PFSK-1 (cell line): Measurements from ENCODE around the gene B3GNT9.

Experiments used
- POLR2AphosphoS5 ChIP-seq: IDR thresholded peaks from 2 replicates; pipeline ENCODE4 v1.6.1; 2012; ENCODE audit warnings: low read depth, mild to moderate bottlenecking, control low read depth, low read length, moderate library complexity
- REST ChIP-seq, 2 experiments: IDR thresholded peaks; 2 replicates each; pipeline versions ENCODE4 v1.6.1 to v1.8.0; 2011 to 2012; ENCODE audit warnings: low read depth in 2 of 2, low read length in 2 of 2, control low read depth in 1 of 2, inconsistent platforms in 1 of 2, mild to moderate bottlenecking in 1 of 2, moderate library complexity in 1 of 2; ENCODE audit not compliant: insufficient read depth in 1 of 2
- SIN3A ChIP-seq: IDR thresholded peaks from 2 replicates; pipeline ENCODE4 v1.6.1; 2012; ENCODE audit warnings: mild to moderate bottlenecking, low read length, moderate library complexity, borderline replicate concordance; ENCODE audit not compliant: insufficient read depth
- TAF1 ChIP-seq: IDR thresholded peaks from 2 replicates; pipeline ENCODE4 v1.6.1; 2012; ENCODE audit warnings: low read length, control low read depth, borderline replicate concordance; ENCODE audit not compliant: insufficient read depth

GRCh38 chr16:67196881-67197280 lies 46.1 kb upstream of the B3GNT9 start:
- no peak for TF ChIP-seq POLR2AphosphoS5
- no peak for TF ChIP-seq REST (IDR thresholded peaks at IDR 0.05; ENCODE audit: insufficient read depth in 1 of 2, low read depth in 2 of 2, low read length in 2 of 2)
- no peak for TF ChIP-seq SIN3A
- no peak for TF ChIP-seq TAF1
